Measurements from ENCODE around the gene SUFU. TPM values are rescaled to one million over a fixed set of nuclear protein-coding genes. Genes with fewer than 3 reads are reported as not detected.
A peak's percentile ranks its signal among the peaks of the same experiment; 100 is the strongest.

The SUFU gene
- total RNA-seq, 2 experiments from 2014 or later, result 8.5 to 8.8 TPM

GRCh38 chr10:102564209-102564834, 60.5 kb downstream of the SUFU start:
- DNase-seq, result no peak
- no peak overlapping the region for H3K27ac Mint-ChIP-seq
- H3K9me3 Mint-ChIP-seq, result no peaks in the 10 kb centered on the region
- intact Hi-C loops (cut with micrococcal nuclease), result no loop called here
- POLR2A ChIA-PET, result no interaction called here
- no peaks in the 10 kb centered on the region for H3K27me3 Mint-ChIP-seq
- no peaks in the 10 kb centered on the region for H3K36me3 Mint-ChIP-seq (ENCODE audit: low read depth)
- H3K4me1 Mint-ChIP-seq (ENCODE audit: low read depth), result no peaks in the 10 kb centered on the region
- CTCF ChIA-PET, result interaction anchor here (0.9 to 4.1 kb wide), 3 partner anchors 20 to 212 kb away, joined by 3 to 14 read pairs (median 3); partner anchors contain the start of gene SUFU
- TF ChIP-seq, protein P1, sequence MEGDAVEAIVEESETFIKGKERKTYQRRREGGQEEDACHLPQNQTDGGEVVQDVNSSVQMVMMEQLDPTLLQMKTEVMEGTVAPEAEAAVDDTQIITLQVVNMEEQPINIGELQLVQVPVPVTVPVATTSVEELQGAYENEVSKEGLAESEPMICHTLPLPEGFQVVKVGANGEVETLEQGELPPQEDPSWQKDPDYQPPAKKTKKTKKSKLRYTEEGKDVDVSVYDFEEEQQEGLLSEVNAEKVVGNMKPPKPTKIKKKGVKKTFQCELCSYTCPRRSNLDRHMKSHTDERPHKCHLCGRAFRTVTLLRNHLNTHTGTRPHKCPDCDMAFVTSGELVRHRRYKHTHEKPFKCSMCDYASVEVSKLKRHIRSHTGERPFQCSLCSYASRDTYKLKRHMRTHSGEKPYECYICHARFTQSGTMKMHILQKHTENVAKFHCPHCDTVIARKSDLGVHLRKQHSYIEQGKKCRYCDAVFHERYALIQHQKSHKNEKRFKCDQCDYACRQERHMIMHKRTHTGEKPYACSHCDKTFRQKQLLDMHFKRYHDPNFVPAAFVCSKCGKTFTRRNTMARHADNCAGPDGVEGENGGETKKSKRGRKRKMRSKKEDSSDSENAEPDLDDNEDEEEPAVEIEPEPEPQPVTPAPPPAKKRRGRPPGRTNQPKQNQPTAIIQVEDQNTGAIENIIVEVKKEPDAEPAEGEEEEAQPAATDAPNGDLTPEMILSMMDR (IDR thresholded peaks at IDR 0.05), result no peak
- no peak overlapping the region for H3K4me3 Mint-ChIP-seq
- ATAC-seq, result no peak

- ChIA-PET CTCF (interaction anchor here (4.1 kb wide), 1 partner anchor 18 kb away, joined by 14 read pairs; no protein-coding TSS in a partner anchor), POLR2A (no interaction called here)
- DNase-seq, result no peak
- no peaks in the 10 kb centered on the region for H3K9me3 Mint-ChIP-seq
- H3K4me1 Mint-ChIP-seq (ENCODE audit: low read depth), result no peaks in the 10 kb centered on the region
- H3K4me3 Mint-ChIP-seq, result no peak overlapping the region
- no peaks in the 10 kb centered on the region for H3K27me3 Mint-ChIP-seq
- intact Hi-C loops (cut with micrococcal nuclease), result no loop called here
- H3K36me3 Mint-ChIP-seq (ENCODE audit: low read depth), result no peaks in the 10 kb centered on the region
- TF ChIP-seq, protein P1 (IDR thresholded peaks at IDR 0.05), result no peak
- H3K27ac Mint-ChIP-seq, result no peak overlapping the region
- ATAC-seq, result no peak
These were observed 62.0 kb downstream of the SUFU start for GRCh38 chr10:102565793-102566192.

DNA sequence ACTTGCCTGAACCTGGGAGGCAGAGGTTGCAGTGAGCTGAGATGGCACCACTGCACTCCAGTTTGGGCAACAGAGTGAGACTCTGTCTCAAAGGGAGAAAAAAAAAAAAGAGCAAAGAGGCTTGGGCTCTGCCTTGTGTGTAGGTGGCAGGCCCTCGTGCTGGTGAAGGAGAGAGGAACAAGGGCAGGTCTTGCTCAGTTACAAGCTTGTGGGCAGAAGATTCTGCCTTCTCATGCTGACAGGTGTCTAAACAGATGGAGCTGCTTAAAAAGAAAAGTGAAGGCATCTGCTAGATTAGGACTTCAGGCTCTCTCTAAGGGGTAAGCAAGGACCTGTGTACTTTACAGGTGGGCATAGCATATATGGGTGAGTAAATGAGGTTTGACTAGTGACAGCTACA, 75.0 kb downstream of the SUFU start:
- POLR2A ChIA-PET, result interaction anchor here (1.5 kb wide), 1 partner anchor 158 kb away, joined by 3 read pairs; the partner anchor contains the start of gene FBXL15
- CTCF ChIA-PET, result interaction anchor here (1.5 to 2.5 kb wide), 5 partner anchors 38 to 347 kb away, joined by 3 to 14 read pairs (median 5); partner anchors contain the start of genes ACTR1A and SUFU
- TF ChIP-seq, protein P1 (IDR thresholded peaks at IDR 0.05), result no peak
- DNase-seq (no peak), ATAC-seq (no peak)
- Mint-ChIP-seq H3K4me1 (ENCODE audit: low read depth) (peaks cover 5% of the 10 kb centered on the region), H3K36me3 (ENCODE audit: low read depth) (no peaks in the 10 kb centered on the region), H3K27ac (no peak overlapping the region), H3K4me3 (no peak overlapping the region), H3K9me3 (no peaks in the 10 kb centered on the region), H3K27me3 (no peaks in the 10 kb centered on the region)
- intact Hi-C loops (cut with micrococcal nuclease), result no loop called here

GRCh38 chr10:102579328-102579727, 75.6 kb downstream of the SUFU start:
- POLR2A ChIA-PET, result interaction anchor here (1.5 kb wide), 1 partner anchor 159 kb away, joined by 3 read pairs; the partner anchor contains the start of gene FBXL15
- Mint-ChIP-seq H3K27ac (no peak overlapping the region), H3K36me3 (ENCODE audit: low read depth) (no peaks in the 10 kb centered on the region), H3K4me1 (ENCODE audit: low read depth) (peaks cover 5% of the 10 kb centered on the region), H3K4me3 (no peak overlapping the region), H3K9me3 (no peaks in the 10 kb centered on the region), H3K27me3 (no peaks in the 10 kb centered on the region)
- DNase-seq, result no peak
- TF ChIP-seq, protein P1 (IDR thresholded peaks at IDR 0.05), result no peak
- CTCF ChIA-PET, result interaction anchor here (1.0 to 2.5 kb wide), 6 partner anchors 16 to 348 kb away, joined by 3 to 14 read pairs (median 5); partner anchors contain the start of genes ACTR1A and SUFU
- no peak for ATAC-seq
- intact Hi-C loops (cut with micrococcal nuclease), result no loop called here

- Mint-ChIP-seq H3K27ac (peak overlapping the region; percentile 11), H3K4me3 (no peak overlapping the region), H3K36me3 (ENCODE audit: low read depth) (no peaks in the 10 kb centered on the region), H3K27me3 (no peaks in the 10 kb centered on the region), H3K9me3 (no peaks in the 10 kb centered on the region), H3K4me1 (ENCODE audit: low read depth) (peaks cover 5% of the 10 kb centered on the region)
- intact Hi-C loops (cut with micrococcal nuclease), result loop anchor here (10.0 kb wide), 1 partner anchor 355 kb away; the partner anchor contains the start of gene ELOVL3
- ChIA-PET CTCF (interaction anchor here (0.7 to 2.5 kb wide), 4 partner anchors 15 to 349 kb away, joined by 3 to 14 read pairs (median 6); partner anchors contain the start of genes ACTR1A and SUFU), POLR2A (interaction anchor here (1.5 kb wide), 1 partner anchor 159 kb away, joined by 3 read pairs; the partner anchor contains the start of gene FBXL15)
- ATAC-seq (no peak), DNase-seq (no peak)
- TF ChIP-seq, protein P1 (IDR thresholded peaks at IDR 0.05), result no peak
These were observed 76.5 kb downstream of the SUFU start for GRCh38 chr10:102580230-102580629.

Data from activated CD8-positive, alpha-beta T cell treated with anti-CD3 and anti-CD28 coated beads for 36 hours (primary cell).